B cell (primary cell): Measurements from ENCODE around the gene AGRP. TPM values are rescaled to one million over a fixed set of nuclear protein-coding genes. Genes with fewer than 3 reads are reported as not detected.

Experiments
- ATAC-seq: fragments of 200-7000 bp; cut with Tn5 transposase; one replicate; pipeline ENCODE4 v1.10.0; 2021; ENCODE audit warnings: low read depth, mild to moderate bottlenecking, moderate number of reproducible peaks, moderate library complexity
- CTCF ChIA-PET: fragments of 350-600 bp; sonication (Branson Sonifier 250); formaldehyde crosslinking; loops from one replicate; lab custom pipeline; 2021; ENCODE audit warnings: antibody characterized with exemption, inconsistent platforms; lab: Charles Lee
- POLR2A ChIA-PET: fragments of 350-600 bp; sonication (Branson Sonifier 250); formaldehyde crosslinking; loops from one replicate; lab custom pipeline; 2021; ENCODE audit warnings: antibody characterized with exemption; lab: Charles Lee
- DNase-seq: peaks from one replicate; pipeline ENCODE4 v3.0.0; 2013
- H2AFZ ChIP-seq: 2 replicates; pipeline ENCODE4 v1.6.1; 2012; ENCODE audit warnings: mild to moderate bottlenecking, low read depth, low read length; ENCODE audit not compliant: insufficient read depth, poor library complexity, severe bottlenecking
- H3K27ac ChIP-seq, 2 donors: 1 replicate in 1 of 2; 2 replicates in 1 of 2; pipeline ENCODE4 v1.5.1; 2012 to 2013; ENCODE audit warnings: low read length in 2 of 2, mild to moderate bottlenecking in 2 of 2, moderate library complexity in 1 of 2
- H3K27me3 ChIP-seq, 4 experiments: fragments of 200-600 bp in 1 of 4; sonication (generic) in 1 of 4; replicated peaks in 1 of 4; 1 replicate in 2 of 4; 2 replicates in 2 of 4; pipeline versions ENCODE4 v1.6.1 to v1.7.0; 2013 to 2016; ENCODE audit warnings: low read length in 3 of 4, mild to moderate bottlenecking in 2 of 4, mixed read lengths in 1 of 4, moderate library complexity in 1 of 4; ENCODE audit not compliant: insufficient read depth in 4 of 4, control insufficient read depth in 3 of 4; ENCODE audit errors: control extremely low read depth in 1 of 4
- H3K36me3 ChIP-seq, 2 experiments: replicated peaks in 1 of 2; 1 replicate in 1 of 2; 2 replicates in 1 of 2; pipeline versions ENCODE4 v1.6.1 to v1.7.1; 2013; ENCODE audit warnings: low read length in 1 of 2; ENCODE audit not compliant: insufficient read depth in 2 of 2, control insufficient read depth in 1 of 2; ENCODE audit errors: control extremely low read depth in 1 of 2, extremely low read depth in 1 of 2
- H3K4me1 ChIP-seq, 2 donors: fragments of 200-600 bp in 1 of 2; sonication (generic) in 1 of 2; 1 replicate in 1 of 2; 2 replicates in 1 of 2; pipeline versions ENCODE4 v1.5.1 to v1.6.1; 2013 to 2017; ENCODE audit warnings: low read length in 2 of 2; ENCODE audit not compliant: control insufficient read depth in 2 of 2, insufficient read depth in 2 of 2
- H3K4me2 ChIP-seq: replicated peaks from 2 replicates; pipeline ENCODE3; 2012; ENCODE audit warnings: mild to moderate bottlenecking, low read depth, low read length; ENCODE audit not compliant: poor library complexity, severe bottlenecking
- H3K4me3 ChIP-seq, 5 experiments: fragments of 200-600 bp in 1 of 5; sonication (generic) in 1 of 5; 1 replicate in 3 of 5; 2 replicates in 2 of 5; pipeline versions ENCODE4 v1.5.1 to v1.7.0; 2011 to 2016; ENCODE audit warnings: low read length in 4 of 5, mild to moderate bottlenecking in 4 of 5, low read depth in 2 of 5, control low read depth in 1 of 5, moderate library complexity in 1 of 5; ENCODE audit not compliant: insufficient read depth in 1 of 5; ENCODE audit errors: control extremely low read depth in 1 of 5, extremely low read depth in 1 of 5
- H3K79me2 ChIP-seq: fragments of 200-600 bp; sonication (generic); one replicate; pipeline ENCODE4 v1.6.0; 2016; ENCODE audit warnings: low read length; ENCODE audit not compliant: control insufficient read depth, insufficient read depth
- H3K9ac ChIP-seq: fragments of 200-600 bp; sonication (generic); 2 replicates; pipeline ENCODE4 v1.6.1; 2017; ENCODE audit warnings: mild to moderate bottlenecking, low read length, moderate library complexity
- H3K9me3 ChIP-seq, 3 donors: one replicate each; pipeline versions ENCODE4 v1.6.1 to v1.7.1; 2013; ENCODE audit warnings: low read length in 2 of 3; ENCODE audit not compliant: control insufficient read depth in 2 of 3, insufficient read depth in 1 of 3; ENCODE audit errors: control extremely low read depth in 1 of 3
- H4K20me1 ChIP-seq: 2 replicates; pipeline ENCODE4 v1.6.0; 2012; ENCODE audit warnings: mild to moderate bottlenecking, low read length; ENCODE audit not compliant: insufficient read depth, control insufficient read depth, poor library complexity, severe bottlenecking
- H3K27ac Mint-ChIP-seq: one replicate; pipeline ENCODE4 v1.8.0; 2021; ENCODE audit warnings: mixed read lengths
- H3K27me3 Mint-ChIP-seq: one replicate; pipeline ENCODE4 v1.8.0; 2021; ENCODE audit warnings: mixed read lengths
- H3K4me1 Mint-ChIP-seq: one replicate; pipeline ENCODE4 v1.8.0; 2021; ENCODE audit warnings: mixed read lengths
- H3K4me3 Mint-ChIP-seq: one replicate; pipeline ENCODE4 v1.8.0; 2021; ENCODE audit warnings: mixed read lengths
- H3K9me3 Mint-ChIP-seq: one replicate; pipeline ENCODE4 v1.8.0; 2022; ENCODE audit warnings: mixed read lengths; ENCODE audit not compliant: insufficient read depth
- EZH2 ChIP-seq: IDR thresholded peaks from 2 replicates; pipeline ENCODE4 v1.6.1; 2012; ENCODE audit warnings: borderline replicate concordance, low read depth, mild to moderate bottlenecking, moderate library complexity, low read length; ENCODE audit not compliant: insufficient read depth, poor library complexity, severe bottlenecking
- WGBS: methylation state at CpG from one replicate; pipeline ENCODE4 v1.1.5; 2013; ENCODE audit warnings: missing lambda C conversion rate; ENCODE audit not compliant: insufficient coverage; 5-methylcytosine and 5-hydroxymethylcytosine counted together
- intact Hi-C: fragments of 100-400 bp; cut with micrococcal nuclease; formaldehyde crosslinking; loops from one replicate; pipeline ENCODE4 v1.10.0; 2022
- polyA plus RNA-seq: library from polyadenylated mRNA; depleted of rRNA; stranded (reverse); fragments of >200 nt; gene quantifications from 2 replicates; pipeline ENCODE4 v1.2.3, GENCODE V29; 2012
- total RNA-seq, 2 donors: library from RNA; stranded (reverse); fragments of 120-200 nt in 1 of 2; gene quantifications; 1 replicate in 1 of 2; 2 replicates in 1 of 2; pipeline versions ENCODE4 v1.2.3 to v1.2.4, GENCODE V29; 2013 to 2022
- TF ChIP-seq, protein P1 (sequence below): fragments of 200-600 bp; IDR thresholded peaks from one replicate; pipeline ENCODE4 v1.8.0; 2022; ENCODE audit warnings: antibody characterized with exemption, mild to moderate bottlenecking

Gene AGRP
- total and polyA plus RNA-seq, 2 donors (not counting 1 experiment from before 2014, with no cell fraction given): not detected

DNA sequence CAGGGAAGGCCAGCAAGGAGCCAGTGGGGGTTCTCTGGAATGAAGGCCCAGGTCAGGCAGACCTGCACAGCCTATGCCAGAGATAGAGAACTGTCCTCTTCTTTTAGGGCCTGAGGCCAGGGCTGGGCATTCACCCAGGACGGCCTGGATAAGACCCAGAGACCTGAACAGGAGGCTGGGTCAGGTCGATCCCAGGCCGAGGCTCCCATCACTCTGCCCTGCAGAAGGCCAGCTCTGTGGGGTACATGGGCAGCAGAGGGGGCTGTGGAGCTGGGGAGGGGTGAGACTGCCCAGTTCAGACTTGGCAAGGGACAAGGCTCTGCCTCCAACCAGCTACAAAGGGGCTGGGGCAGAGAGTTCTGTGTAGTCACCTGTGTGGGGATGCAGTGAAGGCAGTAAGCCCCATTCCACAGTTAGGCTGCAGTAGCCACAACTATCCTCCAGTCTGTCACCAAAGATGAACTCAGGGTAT, 37.9 kb downstream of the AGRP start:
- no peak for ATAC-seq
- POLR2A ChIA-PET: no interaction called here
- peaks cover 78% of the 10 kb centered on the region for H4K20me1 ChIP-seq

DNA sequence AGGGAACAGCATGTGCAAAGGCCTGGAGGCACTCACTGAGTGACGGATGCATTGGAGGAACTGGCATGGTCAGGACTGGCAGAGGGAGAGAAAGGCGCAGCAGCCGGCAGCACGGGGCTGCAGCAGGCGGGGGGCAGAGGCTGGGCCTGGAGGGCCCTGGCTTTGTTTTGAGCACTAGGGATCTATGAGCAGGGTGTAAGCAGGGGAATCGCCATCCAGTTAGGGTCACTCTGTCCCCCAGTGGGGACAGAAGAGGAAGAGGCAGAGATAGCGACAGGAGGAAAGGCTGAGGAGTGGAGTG, 38.3 kb downstream of the AGRP start:
- no peak overlapping the region for H3K27ac Mint-ChIP-seq
- no peak overlapping the region for H3K4me3 Mint-ChIP-seq
- POLR2A ChIA-PET: no interaction called here
- no peak overlapping the region for H2AFZ ChIP-seq
- H3K9ac ChIP-seq: no peak overlapping the region
- peaks cover 13% of the 10 kb centered on the region for H3K79me2 ChIP-seq
- no peak for ATAC-seq
- no peaks in the 10 kb centered on the region for H3K4me1 ChIP-seq
- no peak overlapping the region for H3K27ac ChIP-seq
- intact Hi-C loops: no loop called here
- DNase-seq: no peak
- 97% methylated on average over 7 of the region's 7 CpGs for WGBS
- H3K36me3 ChIP-seq: peaks cover 0 to 85% of the 10 kb centered on the region in 2 experiments
- no peaks in the 10 kb centered on the region for H3K27me3 Mint-ChIP-seq
- H3K27me3 ChIP-seq: no peaks in the 10 kb centered on the region
- peaks cover 0 to 2% (median 0%) of the 10 kb centered on the region in 3 donors for H3K9me3 ChIP-seq
- H3K4me2 ChIP-seq: no peak overlapping the region
- TF ChIP-seq, protein P1, sequence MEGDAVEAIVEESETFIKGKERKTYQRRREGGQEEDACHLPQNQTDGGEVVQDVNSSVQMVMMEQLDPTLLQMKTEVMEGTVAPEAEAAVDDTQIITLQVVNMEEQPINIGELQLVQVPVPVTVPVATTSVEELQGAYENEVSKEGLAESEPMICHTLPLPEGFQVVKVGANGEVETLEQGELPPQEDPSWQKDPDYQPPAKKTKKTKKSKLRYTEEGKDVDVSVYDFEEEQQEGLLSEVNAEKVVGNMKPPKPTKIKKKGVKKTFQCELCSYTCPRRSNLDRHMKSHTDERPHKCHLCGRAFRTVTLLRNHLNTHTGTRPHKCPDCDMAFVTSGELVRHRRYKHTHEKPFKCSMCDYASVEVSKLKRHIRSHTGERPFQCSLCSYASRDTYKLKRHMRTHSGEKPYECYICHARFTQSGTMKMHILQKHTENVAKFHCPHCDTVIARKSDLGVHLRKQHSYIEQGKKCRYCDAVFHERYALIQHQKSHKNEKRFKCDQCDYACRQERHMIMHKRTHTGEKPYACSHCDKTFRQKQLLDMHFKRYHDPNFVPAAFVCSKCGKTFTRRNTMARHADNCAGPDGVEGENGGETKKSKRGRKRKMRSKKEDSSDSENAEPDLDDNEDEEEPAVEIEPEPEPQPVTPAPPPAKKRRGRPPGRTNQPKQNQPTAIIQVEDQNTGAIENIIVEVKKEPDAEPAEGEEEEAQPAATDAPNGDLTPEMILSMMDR: no peak
- TF ChIP-seq EZH2: no peak
- no peaks in the 10 kb centered on the region for H3K4me1 Mint-ChIP-seq
- H3K9me3 Mint-ChIP-seq: no peaks in the 10 kb centered on the region
- H4K20me1 ChIP-seq: peaks cover 74% of the 10 kb centered on the region
- H3K4me3 ChIP-seq: no peak overlapping the region
- CTCF ChIA-PET: interaction anchor here (3.8 kb wide), 2 partner anchors 17 to 20 kb away, joined by 18 to 19 read pairs; no protein-coding TSS in a partner anchor

More for the DNA sequence above, 37.9 kb downstream of the AGRP start:
- H3K9ac ChIP-seq: no peak overlapping the region
- no peaks in the 10 kb centered on the region for H3K27me3 ChIP-seq
- no peak overlapping the region for H2AFZ ChIP-seq
- H3K4me2 ChIP-seq: no peak overlapping the region
- no peak for DNase-seq
- no peak overlapping the region for H3K4me3 ChIP-seq
- H3K9me3 ChIP-seq: peaks cover 0 to 2% (median 0%) of the 10 kb centered on the region in 3 donors
- no peak overlapping the region for H3K27ac ChIP-seq
- H3K4me1 Mint-ChIP-seq: no peaks in the 10 kb centered on the region
- H3K27me3 Mint-ChIP-seq: no peaks in the 10 kb centered on the region
- CTCF ChIA-PET: interaction anchor here (0.8 to 3.8 kb wide), 4 partner anchors 18 to 71 kb away, joined by 3 to 19 read pairs (median 12); no protein-coding TSS in a partner anchor
- H3K36me3 ChIP-seq: peaks cover 0 to 85% of the 10 kb centered on the region in 2 experiments
- H3K4me3 Mint-ChIP-seq: no peak overlapping the region
- H3K9me3 Mint-ChIP-seq: no peaks in the 10 kb centered on the region
- peaks cover 13% of the 10 kb centered on the region for H3K79me2 ChIP-seq
- no peaks in the 10 kb centered on the region for H3K4me1 ChIP-seq
- no peak overlapping the region for H3K27ac Mint-ChIP-seq
- intact Hi-C loops: no loop called here
- TF ChIP-seq, protein P1: no peak
- no peak for TF ChIP-seq EZH2
- WGBS: 100% methylated on average over 3 of the region's 3 CpGs
